ENCODE measurements around the gene SMIM33. TPM values are rescaled to one million over a fixed set of nuclear protein-coding genes. Genes with fewer than 3 reads are reported as not detected.
A peak's percentile ranks its signal among the peaks of the same experiment; 100 is the strongest.

SMIM33 gene
- total RNA-seq, 4 donors from 2014 or later, result not detected

GRCh38 chr5:139514486-139514856 lies 43.7 kb downstream of the SMIM33 start:
- Histone ChIP-seq H3K27me3 (no peaks in the 10 kb centered on the region), H3K36me3 (no peaks in the 10 kb centered on the region), H3K9me3 (no peaks in the 10 kb centered on the region), H3K27ac (no peak overlapping the region), H3K4me3 (no peak overlapping the region), H3K4me1 (peaks cover 0 to 20% (median 0%) of the 10 kb centered on the region in 4 donors)
- 86 to 95% methylated on average over 2 of the region's 2 CpGs for WGBS, 2 donors
- no peak for DNase-seq (ENCODE audit: low spot score in 2 of 2)
- TF ChIP-seq POLR2A (IDR thresholded peaks at IDR 0.05) (no peak), CTCF (IDR thresholded peaks at IDR 0.05) (no peak), EP300 (IDR thresholded peaks at IDR 0.05) (no peak)

- 6 to 7% methylated on average over 39 to 53 of the region's 56 CpGs for WGBS, 2 donors
- H3K4me3 ChIP-seq, result peak overlapping the region; percentile 42 to 69 (median 46)
- H3K27ac ChIP-seq, result peak overlapping the region; percentile 78 to 96 (median 86)
- no peaks in the 10 kb centered on the region for H3K36me3 ChIP-seq
- DNase-seq (ENCODE audit: low spot score in 2 of 2), result peak; percentile 91 to 95
- no peaks in the 10 kb centered on the region for H3K27me3 ChIP-seq
- TF ChIP-seq POLR2A (IDR thresholded peaks at IDR 0.05), result peak; percentile 34 to 63
- peak; percentile 78 to 94 for TF ChIP-seq EP300 (IDR thresholded peaks at IDR 0.05)
- peak; percentile 97 to 99 (median 99) for TF ChIP-seq CTCF (IDR thresholded peaks at IDR 0.05)
- peaks cover 0 to 20% (median 0%) of the 10 kb centered on the region in 4 donors for H3K4me1 ChIP-seq
- no peaks in the 10 kb centered on the region for H3K9me3 ChIP-seq
Observed at GRCh38 chr5:139517683-139518564, 47.1 kb downstream of the SMIM33 start.

Small RNAs within 50 kb of the gene (small RNA-seq; reads per million reads assigned to genes)
- not detected for gene RNU5B-4P

Other genes starting within 250 kb of the SMIM33 start
- gene MATR3, start 177.3 kb upstream of the SMIM33 start, total RNA-seq, result 100 to 1,000 TPM; 147 to 231 (median 196) TPM
- gene PAIP2, start 129.2 kb upstream of the SMIM33 start, total RNA-seq, result 10 to 100 TPM; 70.6 to 99.2 (median 87.3) TPM
- gene SLC23A1, start 87.7 kb upstream of the SMIM33 start, total RNA-seq, result not detected
- gene MZB1, start 81.1 kb upstream of the SMIM33 start, total RNA-seq, result 1 to 10 TPM in 2 of 4 donors, not detected in 2; 2.1 to 2.4 TPM
- gene PROB1, start 75.9 kb upstream of the SMIM33 start, total RNA-seq, result 1 to 10 TPM in 3 of 4 donors, under 1 TPM in 1; 0.63 to 3.6 (median 1.3) TPM
- gene SPATA24, start 66.9 kb upstream of the SMIM33 start, total RNA-seq, result 1 to 10 TPM in 2 of 4 donors, not detected in 2; 1.9 to 7.2 TPM
- gene DNAJC18, start 31.5 kb upstream of the SMIM33 start, total RNA-seq, result 10 to 100 TPM in 3 of 4 donors, 1 to 10 TPM in 1; 9.2 to 11.4 (median 10.7) TPM
- gene ECSCR, start 8.3 kb upstream of the SMIM33 start, total RNA-seq, result 10 to 100 TPM; 12.8 to 41.0 (median 25.9) TPM
- gene STING1, start 11.8 kb downstream of the SMIM33 start, total RNA-seq, result 100 to 1,000 TPM in 1 of 4 donors, 10 to 100 TPM in 3; 48.1 to 102 (median 73.1) TPM
- 100 to 1,000 TPM in 2 of 4 donors, 10 to 100 TPM in 2; 85.9 to 118 (median 99.7) TPM for gene UBE2D2, start 90.3 kb downstream of the SMIM33 start, total RNA-seq
- gene CXXC5, start 177.3 kb downstream of the SMIM33 start, total RNA-seq, result 10 to 100 TPM; 45.0 to 80.4 (median 67.0) TPM